GM10266 (cell line): ENCODE results near the gene GPR15.
A peak's percentile ranks its signal among the peaks of the same experiment; 100 is the strongest.

Source experiments
- DNase-seq: peaks from one replicate; pipeline ENCODE4 v3.0.0; 2012; ENCODE audit errors: extremely low spot score
- CTCF ChIP-seq: IDR thresholded peaks from 2 replicates; pipeline ENCODE4 v1.5.1; 2012; ENCODE audit warnings: mild to moderate bottlenecking, low read depth; ENCODE audit not compliant: control insufficient read depth, insufficient read depth; ENCODE audit errors: missing control alignments

The GPR15 gene

GRCh38 chr3:98531622-98532274, at the start of gene GPR15:
TSS of gene GPR15 (plus strand) at chr3:98531978. CDS start at chr3:98532034, 56 bp downstream.
- no peak for TF ChIP-seq CTCF
- DNase-seq, result peak; percentile 42

DNA sequence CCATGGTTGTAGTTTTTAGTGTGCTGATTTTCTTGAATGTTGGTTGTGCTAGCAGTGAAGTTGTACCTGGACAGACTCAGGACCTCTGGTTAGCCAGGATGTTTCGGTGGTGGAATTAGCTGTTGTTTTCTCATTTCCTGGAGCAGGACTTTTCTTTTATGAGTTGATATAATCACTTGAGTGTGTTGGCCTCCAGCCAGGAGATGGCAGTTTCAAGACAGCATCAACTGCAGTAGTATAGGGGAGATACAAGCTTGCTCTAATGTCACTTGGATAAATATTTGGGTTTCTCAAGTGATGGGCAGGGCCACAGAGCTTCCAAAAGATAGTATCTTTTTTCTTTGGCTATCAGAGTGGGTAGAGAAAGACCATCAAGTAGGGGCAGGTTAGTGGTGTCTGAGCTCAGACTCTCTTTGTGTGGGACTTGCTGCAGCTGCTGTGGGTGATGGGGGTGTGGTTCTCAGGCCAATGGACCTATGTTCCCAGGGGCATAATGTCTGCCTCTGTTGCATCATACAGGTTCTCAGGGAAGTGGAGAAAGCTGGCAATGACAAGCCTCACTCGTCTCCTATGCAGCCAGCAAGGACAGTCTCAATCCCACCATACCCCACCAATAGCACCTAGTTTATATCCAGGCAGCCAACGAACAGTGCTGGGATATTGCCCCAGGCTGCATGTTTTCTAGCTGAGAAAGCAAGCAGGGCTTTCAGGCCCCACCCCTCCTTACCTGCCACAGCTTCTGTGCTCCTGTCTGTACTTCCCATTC, 48.9 kb upstream of the GPR15 start:
- no peak for TF ChIP-seq CTCF
- DNase-seq, result no peak

DNA sequence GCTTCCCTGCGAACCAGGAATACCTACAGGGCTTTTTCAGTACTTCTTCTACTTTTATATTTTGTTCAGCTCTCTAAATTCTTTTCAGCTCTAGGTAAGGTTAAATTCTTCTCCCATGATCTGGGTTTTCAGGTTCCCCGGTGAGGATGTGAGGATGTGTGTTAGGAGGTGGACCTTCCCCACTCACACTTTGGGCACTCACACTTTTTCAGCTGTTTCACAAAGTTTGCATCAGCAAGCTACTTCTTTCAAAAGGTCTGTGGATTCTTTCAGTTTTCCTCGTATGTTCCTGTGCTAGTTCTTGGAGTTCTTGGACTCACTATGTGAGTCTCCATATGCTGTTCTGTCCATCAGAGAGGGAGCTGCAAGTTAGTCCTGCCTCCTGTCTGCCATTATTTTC, 48.2 kb upstream of the GPR15 start:
- no peak for TF ChIP-seq CTCF
- DNase-seq, result no peak

DNA sequence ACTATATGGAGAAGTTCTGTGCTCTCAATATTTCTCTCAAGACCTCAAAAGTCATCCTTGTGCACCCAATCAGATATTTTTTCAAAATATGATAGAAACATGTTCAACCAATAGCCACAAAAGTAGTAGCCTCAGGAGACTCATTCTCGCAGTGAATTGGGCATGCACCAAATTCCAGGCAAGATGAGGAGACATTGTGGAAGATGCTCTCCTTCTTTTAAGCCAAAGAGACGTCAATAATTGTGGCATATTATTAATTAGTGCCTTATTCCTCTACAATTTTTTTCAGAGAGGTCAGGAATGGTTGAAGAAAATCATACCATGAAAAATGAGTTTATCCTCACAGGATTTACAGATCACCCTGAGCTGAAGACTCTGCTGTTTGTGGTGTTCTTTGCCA, 34.4 kb upstream of the GPR15 start, which contains the start of gene OR5K2:
Gene OR5K2, plus strand, starts transcription at position 301 of the 400 bp plus-strand sequence. Its CDS starts 0 bp downstream, at position 301.
- no peak for TF ChIP-seq CTCF
- DNase-seq, result no peak

DNA sequence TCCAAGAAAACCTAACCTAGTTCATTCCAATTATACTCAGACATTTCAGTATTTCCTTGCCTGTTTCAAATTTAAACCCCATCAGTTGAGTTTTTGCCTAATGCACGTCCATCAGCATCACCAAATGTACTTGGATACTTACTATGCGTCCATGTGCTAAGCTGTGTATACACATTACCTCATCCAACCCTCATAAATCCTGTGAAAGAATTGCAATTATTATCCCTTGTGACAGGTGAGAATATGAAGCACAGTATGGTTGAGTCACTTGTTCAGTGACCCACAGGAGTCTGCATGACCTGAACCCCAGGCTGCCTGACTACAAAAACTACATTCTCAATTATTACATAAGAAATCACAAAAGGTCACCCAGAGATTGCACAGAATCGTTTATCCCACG, 31.8 kb upstream of the GPR15 start:
- DNase-seq, result no peak

DNA sequence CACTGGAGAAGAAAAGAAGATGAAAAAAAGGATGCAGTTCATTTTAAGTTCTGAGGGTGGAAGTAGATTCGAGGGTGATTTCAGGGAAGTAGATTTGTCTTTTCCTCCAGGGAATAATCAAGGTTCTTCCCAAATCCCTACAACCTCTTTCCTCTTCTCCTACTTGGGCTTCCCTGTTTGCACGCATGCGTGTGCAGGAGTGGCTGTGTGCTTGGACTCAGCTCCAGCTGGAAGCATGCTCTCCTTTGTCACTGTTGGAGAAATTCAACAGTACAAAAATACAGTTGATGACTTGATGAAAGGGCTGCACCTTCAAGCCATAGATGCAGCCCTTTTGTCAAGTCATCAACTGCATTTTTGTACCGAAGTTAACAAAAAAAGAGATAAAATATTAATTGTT, 30.5 kb upstream of the GPR15 start:
- no peak for TF ChIP-seq CTCF
- DNase-seq, result no peak

More for the DNA sequence above, 31.8 kb upstream of the GPR15 start:
- TF ChIP-seq CTCF, result no peak
